HG03442 (cell line): ENCODE data around the gene CRELD1.

Source experiments
- ATAC-seq: cut with Tn5 transposase; IDR thresholded peaks from one replicate; pipeline ENCODE4 v1.9.1; 2021; ENCODE audit warnings: mild to moderate bottlenecking, moderate library complexity; ENCODE audit not compliant: unreplicated experiment

The CRELD1 gene

DNA sequence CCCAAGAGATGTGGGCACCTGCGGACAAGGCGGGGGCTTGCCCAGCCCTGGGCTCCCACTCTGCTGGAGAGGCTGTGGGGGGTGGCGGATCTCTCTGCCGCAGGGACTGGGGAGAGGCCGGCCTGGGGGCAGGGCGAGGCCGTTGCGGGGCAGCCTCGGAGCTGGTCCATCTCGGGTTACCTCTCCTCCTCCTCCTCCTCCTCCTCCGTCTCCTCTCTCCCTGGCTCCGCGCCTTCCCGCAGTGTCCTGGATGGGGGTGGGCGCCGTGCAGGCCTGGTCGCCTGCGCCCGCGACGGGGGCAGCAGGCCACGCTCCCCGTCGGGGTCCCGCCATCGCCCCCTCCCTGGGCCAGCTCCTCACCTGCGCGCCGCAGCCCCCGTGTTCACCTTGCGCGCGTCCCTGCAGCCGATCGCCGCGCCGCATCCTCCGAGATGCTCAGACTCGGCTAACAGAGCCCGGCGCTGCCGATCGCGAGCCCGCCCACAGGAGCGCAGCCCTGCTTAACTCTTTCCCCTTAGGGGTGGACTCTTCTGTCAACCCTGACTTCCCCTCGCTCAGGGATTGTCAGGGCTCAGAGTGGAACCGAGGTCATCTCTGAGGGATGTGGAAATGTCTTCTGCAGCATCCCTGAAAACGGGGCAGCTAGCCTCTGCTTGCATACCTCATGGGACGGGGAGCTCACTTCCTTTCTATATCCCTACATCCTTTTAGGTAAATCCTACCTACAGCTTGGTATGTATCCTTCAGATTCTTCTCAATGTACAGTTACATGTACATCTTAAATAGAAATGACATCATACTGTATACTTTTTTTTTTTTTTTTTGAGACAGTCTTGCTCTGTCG is 18.6 kb downstream of the CRELD1 start, which contains the start of gene PRRT3:
PRRT3 (minus strand) TSS at position 447 of the 844 bp plus-strand sequence. CDS start 2,293 bp downstream, outside the sequence.
- ATAC-seq: peak; percentile 79

DNA sequence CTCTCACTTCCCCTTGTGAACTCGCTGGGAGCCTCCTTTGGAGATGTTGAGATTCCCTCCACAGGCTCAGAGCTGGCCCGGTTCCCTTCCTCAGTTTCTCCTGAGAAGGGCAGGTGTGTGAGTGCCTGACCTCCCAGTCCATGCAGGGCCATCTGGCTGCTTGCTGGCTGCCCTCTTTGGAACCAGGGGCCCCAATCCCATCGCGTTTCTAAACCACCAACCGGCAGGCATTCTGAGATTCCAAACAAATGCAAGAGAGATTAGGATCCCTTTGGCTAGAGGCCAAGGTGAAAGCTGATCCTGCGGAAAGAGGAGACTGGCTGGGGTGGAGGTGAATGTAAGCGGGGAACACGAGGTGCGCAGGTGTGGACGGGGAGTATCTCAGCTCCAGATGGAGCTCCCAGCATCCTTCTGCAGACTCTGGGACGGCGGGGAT is 21.5 kb downstream of the CRELD1 start:
- no peak for ATAC-seq

DNA sequence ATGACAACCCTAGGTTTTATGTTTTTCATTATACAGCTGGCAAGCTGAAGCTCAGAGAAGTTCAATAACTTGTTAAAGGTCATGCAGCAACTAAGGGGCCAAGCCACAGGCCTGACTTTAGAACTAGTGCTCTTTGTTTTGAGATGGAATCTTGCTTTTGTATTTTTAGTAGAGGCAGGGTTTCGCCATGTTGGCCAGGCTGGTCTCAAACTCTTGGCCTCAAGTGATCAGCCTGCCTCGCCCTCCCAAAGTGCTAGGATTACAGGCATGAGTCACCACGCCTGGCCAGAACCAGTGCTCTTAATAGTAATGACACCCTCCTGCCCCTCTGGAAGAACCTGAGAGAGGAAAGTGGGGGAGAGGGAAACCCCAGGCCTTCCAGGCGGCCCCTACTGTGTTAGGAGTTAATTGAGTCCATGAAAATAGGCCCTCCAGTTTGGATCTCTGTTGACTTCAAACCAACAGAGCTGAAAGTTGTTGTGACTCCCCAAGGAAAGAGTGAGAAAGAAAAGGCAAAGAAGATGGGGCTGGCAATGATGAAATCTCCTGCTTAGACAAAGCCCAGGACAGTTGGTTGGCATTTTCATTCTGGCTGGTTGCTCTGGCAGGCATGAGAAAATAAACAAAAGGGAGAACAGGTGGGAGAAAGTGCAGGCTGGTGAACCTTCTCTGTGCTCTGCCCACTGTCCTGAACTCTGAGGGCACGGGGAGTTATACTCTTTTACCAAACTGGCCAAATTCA is 22.1 kb downstream of the CRELD1 start:
- no peak for ATAC-seq

DNA sequence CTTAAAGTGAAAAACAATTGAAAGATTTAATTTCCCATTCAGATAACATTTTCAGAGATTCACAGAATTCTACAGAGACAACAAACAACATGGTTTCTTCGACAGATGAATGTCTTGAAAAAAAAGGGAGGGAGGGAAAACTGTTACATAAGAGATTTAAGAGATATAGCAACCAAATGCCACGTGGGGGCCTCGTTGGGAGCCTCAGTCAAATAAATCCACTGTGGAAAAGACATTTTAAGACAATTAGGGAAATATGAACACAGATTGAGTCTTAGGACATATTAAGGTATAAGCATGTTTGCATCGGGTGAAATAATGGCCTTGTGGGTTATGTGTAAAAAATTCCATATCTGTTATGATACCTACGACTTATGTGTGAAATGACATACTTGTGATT is 23.6 kb downstream of the CRELD1 start:
- ATAC-seq: no peak

DNA sequence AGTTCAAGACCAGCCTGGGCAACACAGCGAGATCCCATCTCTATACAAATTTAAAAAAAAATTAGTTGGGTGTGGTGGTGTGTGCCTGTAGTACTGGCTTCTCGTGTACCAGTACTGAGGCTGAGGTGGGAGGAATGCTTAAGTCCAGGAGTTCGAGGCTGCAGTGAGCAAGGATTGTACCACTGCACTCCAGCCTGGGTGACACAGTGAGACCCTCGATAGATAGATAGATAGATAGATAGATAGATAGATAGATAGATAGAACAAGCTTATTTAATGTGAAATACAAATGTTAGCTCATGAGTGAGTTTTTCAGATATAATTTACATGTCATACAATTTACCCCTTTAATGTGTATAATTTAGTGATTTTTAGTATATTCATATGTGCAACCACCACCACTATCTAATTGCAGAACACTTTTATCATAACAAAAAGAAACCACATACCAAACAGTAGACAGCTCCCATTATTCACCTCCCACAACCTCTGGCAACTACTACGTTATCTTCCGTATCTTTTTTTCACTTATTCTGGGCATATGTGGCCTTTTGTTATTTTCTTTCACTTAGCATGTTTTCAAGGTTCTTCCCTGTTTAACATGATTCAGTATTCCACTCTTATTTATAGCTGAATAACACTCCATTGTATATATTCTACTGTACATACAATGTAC is 31.7 kb downstream of the CRELD1 start:
- no peak for ATAC-seq

DNA sequence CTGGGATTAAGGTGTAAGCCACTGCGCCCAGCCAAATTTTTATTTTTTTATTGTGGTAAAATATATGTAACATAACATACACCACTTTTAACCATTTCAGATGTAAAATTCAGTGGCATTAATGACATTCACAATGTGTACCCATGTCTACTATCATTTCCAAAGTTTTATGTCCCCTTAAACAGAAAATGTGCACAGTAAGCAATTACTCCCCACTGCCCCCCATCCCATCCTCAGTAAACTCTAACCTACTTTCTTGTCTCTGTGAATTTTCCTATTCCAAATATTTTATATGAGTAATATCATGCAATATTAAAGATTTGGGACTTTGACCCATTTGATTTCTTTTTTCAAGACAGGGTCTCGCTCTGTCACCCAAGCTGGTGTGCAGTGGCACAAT is 33.2 kb downstream of the CRELD1 start:
- no peak for ATAC-seq

DNA sequence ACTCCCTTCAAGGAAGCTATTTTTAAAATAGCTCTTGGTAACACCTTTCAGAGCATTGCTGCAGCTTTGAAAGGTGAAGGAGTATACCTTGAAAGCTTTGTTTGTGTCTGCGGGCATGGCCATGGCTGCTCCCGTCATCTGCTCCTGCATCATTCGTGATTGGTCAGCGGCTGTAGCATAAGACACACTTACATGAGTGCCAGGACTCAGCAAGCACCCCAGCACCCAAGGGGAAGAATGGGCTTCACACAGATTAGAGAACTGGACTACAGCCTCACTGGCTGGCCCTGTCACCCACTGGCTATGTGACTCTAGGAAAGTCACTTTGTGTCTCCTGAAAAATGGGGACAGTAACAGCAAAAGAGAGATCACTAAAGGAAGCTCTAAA is 36.0 kb downstream of the CRELD1 start:
- ATAC-seq: no peak

DNA sequence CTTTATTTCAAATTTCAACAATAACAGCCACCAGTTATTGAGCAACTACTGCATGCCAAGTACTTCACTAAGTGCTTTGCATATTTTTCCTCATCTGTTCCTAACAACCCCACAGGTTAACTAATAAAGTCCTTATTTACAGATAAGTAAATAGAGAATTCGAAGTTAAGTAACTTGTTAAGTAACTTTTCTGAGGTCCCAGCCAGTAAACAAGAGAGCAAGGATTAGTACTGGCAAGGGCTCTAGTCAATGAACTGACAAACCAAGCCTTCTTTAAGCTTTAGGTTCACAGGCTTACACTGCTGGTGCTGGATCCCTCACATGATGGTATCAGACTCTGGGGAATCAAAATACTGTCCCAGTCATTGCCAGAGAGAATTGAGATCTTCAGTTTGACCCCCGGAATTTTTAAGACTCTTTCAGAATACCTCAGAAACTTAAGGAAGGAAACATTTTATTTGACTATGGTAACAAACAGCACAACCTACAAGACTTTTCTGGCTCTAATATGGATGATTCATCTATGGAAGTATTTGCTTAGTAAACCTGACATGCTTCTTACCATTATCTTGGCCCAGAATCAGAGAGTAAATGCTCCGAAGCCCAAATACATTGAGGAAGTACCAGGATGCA is 36.5 kb downstream of the CRELD1 start:
- no peak for ATAC-seq

DNA sequence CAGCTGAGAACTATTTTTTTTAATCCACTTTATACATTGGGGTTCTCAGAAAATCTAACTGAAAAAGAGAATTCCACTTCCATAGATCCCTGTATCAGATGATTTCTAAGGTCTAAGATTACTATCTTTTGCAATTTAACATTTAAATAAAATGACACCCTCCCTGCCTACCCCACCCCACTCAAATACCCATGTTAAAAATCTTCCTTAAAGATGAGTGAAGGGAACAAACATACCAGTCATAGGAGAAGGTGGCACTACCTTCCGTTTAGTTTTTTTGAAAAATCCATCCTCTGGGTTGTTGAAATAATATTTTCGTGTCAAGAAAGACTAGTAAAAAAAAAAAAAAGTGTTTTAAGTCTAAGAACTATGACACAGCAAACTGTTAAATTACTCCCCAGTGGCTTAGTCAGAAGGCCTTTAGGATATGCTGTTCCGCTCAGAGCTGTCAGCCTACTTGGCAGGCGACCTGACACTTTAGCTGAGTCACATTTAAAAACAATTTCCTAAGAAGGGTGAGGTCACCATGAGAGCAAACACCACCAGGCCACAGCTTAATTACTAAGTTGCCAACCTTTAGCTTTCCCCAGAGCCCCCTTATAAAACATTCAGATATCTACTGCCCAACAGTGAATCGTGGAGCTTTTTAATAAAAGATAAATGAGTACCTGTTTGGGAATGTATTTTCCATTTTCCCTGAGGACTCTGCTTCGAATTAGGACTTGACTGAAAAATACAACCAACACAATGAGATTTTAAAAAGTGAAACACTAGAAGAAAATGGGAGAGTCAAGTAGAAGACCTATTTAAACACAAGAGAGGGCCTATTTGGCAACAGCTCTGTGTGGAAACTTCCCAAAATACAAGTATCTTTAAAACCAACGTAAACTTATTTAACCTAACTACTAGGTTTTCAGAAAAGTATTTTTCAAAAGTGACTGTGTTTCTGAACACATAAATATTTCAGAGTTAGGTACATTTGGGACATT is 43.4 kb downstream of the CRELD1 start:
- ATAC-seq: no peak

DNA sequence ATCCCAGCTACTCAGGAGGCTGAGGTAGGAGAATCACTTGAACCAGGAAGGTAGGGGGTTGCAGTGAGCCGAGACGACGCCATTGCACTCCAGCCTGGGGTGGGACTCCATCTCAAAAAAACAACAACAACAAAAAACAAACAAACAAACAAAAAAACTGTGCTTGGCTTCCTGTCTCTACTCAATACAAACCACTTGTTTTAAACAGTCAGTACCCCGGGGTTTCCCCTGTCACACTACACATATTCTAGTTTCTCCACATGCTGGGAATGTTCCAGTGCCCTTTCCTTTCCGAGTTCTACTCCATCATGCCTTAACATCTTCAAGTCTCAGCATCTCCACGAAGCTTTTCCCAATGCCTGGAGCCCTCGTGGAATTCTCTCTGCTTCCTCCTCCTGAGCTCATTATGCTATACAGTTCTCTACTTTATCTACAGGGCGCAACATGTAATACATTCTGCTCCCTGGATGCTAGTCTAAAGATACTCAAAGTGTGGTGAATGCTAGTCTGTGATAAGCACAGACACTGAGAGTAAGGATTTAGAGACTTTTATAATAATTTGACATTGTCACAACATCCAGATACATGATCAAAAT is 45.2 kb downstream of the CRELD1 start:
- ATAC-seq: no peak

DNA sequence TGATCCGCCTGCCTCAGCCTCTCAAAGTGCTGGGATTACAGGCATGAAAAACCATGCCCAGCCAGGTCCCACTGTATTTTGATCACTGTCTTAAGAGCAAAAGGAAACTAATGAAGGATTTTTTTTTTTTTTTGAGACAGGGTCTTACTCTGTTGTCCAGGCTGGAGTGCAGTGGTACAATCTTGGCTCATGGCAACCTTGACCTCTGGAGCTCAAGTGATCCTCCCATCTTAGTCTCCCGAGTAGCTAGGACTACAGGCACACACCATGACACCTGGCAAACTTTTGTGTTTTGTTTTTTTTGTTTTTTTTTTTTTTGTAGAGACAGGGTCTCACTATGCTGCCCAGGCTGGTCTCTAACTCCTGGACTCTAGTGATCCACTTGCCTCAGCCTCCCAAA is 46.6 kb downstream of the CRELD1 start:
- ATAC-seq: no peak

DNA sequence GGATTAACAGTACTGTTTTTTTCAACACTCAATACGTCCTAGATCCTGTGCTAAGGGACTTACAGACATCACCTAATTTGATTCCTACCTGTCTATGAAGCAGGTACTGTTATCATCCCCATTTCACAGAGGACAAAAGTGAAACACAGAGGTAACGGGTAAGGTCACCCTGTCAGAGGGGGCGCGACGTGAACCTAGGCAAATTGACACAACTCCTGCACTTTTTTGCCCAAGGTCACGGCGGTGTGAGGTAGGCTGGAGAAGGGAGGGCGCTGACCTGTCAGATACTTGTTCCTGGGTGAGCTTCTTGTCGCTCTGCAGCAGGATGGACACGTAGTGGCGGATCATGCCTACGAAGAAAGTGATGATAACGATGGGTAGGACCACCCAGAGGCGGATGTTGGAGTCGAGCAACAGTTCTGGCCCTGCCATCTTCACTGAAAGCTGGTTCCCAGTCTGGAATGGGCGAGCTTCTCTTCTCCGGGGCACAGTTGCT is 52.6 kb downstream of the CRELD1 start:
- ATAC-seq: peak; percentile 31

DNA sequence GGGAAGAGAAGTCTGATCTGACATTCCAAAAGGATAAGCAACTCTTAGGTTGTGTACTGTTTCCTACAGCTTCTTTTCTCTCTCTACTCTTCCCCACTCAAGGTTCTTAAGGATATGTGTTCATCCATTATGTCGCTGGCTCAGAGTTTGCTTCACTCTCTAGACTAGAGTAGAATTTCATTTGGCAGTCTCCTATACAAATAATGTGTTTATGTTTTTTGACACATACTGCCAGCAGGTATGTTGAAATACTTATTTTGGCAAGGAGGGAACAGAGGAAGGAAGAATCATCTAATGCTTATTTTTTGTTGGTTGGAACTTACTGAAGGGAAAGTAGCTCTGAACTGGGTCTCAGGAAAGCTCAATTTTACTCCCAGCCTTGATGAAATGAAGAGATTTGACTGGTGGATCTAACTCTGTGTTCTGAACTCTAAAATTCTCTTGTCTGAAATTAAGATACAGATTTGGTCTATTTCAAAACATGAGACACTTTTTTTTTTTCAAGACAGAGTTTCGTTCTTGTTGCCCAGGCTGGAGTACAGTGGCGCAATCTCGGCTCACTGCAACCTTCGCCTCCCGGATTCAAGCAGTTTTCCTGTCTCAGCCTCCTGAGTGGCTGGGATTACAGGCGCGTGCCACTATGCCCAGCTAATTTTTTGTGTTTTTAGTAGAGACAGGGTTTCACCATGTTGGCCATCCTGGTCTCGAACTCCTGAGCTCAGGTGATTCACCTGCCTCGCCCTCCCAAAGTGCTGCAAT is 60.6 kb downstream of the CRELD1 start:
- no peak for ATAC-seq
